Prostate gland (tissue), 2 donors: ENCODE results near the gene BCAS2.

Experiments used
- POLR2A ChIP-seq: fragments of 450-650 bp; IDR thresholded peaks from one replicate; pipeline ENCODE4 v1.6.1; 2016; ENCODE audit warnings: antibody characterized with exemption, mild to moderate bottlenecking
- TF ChIP-seq, protein P1 (sequence below), 4 experiments: fragments of 200-600 bp in 2 of 4; fragments of 450-650 bp in 2 of 4; sonication (generic) in 2 of 4; IDR thresholded peaks; 1 replicate in 3 of 4; 2 replicates in 1 of 4; pipeline ENCODE4 v1.5.1; 2016 to 2019; ENCODE audit warnings: antibody characterized with exemption in 4 of 4, mild to moderate bottlenecking in 2 of 4, moderate library complexity in 2 of 4

DNA sequence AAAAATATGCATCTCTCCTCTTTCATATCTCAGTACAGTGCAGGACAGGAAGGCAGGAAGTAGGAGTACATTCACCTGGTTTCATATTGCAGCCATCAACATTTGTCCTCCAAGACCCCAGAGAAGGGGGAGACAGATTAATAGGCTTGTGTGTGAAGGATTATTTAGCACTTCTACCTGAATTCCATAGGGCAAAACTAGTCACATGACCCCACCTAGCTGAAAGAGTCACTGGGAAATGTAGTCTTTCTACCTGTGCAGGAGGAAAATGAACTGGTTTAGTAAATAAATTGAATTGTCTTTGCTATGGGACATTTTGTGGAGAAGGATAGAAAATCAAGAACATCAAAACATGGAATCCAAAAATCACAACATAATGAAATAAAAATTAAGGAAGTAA lies 56.5 kb downstream of the BCAS2 start:
- TF ChIP-seq, protein P1, sequence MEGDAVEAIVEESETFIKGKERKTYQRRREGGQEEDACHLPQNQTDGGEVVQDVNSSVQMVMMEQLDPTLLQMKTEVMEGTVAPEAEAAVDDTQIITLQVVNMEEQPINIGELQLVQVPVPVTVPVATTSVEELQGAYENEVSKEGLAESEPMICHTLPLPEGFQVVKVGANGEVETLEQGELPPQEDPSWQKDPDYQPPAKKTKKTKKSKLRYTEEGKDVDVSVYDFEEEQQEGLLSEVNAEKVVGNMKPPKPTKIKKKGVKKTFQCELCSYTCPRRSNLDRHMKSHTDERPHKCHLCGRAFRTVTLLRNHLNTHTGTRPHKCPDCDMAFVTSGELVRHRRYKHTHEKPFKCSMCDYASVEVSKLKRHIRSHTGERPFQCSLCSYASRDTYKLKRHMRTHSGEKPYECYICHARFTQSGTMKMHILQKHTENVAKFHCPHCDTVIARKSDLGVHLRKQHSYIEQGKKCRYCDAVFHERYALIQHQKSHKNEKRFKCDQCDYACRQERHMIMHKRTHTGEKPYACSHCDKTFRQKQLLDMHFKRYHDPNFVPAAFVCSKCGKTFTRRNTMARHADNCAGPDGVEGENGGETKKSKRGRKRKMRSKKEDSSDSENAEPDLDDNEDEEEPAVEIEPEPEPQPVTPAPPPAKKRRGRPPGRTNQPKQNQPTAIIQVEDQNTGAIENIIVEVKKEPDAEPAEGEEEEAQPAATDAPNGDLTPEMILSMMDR (IDR thresholded peaks at IDR 0.05), result no peak
- TF ChIP-seq POLR2A, result no peak
